ENCODE measurements around the gene SETBP1.
A peak's percentile ranks its signal among the peaks of the same experiment; 100 is the strongest.

SETBP1 gene

DNA sequence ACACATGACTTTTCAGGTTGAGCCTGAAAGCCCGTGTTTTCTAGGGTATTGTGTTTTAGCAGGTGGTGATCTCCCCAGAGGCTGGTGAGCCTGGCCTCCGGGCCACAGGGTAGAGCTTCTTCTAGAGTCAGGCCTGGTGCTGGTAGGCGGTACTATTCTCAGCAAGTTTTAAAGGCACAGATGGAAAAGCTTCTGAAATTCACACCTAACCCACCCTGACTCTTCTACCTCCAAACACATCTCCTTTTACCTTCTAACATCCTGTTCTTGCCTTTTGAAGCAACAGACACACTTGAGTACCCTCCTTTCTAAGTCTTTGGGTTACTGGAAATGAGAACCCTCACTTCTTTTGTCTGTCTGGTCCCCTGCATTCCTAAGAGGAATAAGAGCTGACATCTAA lies 191.1 kb downstream of the SETBP1 start:
- H3K4me1 ChIP-seq (ENCODE audit: control insufficient read depth, insufficient read depth, low read length): 0 out of 2 replicates have a peak, but pooled peaks cover 7% of the 10 kb centered on the region

DNA sequence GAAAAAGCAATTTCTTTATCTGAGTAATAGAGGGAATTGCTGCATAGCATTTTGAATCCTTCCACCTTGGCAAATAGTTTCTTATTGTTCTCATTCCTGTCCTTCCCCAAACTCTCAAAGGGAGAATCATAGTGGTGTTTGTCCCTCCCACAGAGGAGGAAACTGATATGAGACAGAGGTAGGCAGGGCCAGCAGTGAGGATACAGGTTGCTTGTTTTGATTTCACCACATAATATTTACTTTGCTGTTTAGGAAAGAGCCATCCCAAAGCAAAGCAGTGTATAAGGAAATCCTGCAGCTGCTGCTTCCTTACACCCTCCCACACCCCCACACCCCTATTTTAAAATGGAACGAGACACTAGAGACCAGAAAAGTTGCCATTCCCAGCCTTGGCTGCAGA lies 195.3 kb downstream of the SETBP1 start:
- Histone ChIP-seq H3K9me3 (ENCODE audit: control insufficient read depth, insufficient read depth, low read length) (no peaks in the 10 kb centered on the region), H3K4me1 (ENCODE audit: control insufficient read depth, insufficient read depth, low read length) (no peaks in the 10 kb centered on the region), H3K36me3 (ENCODE audit: control insufficient read depth, insufficient read depth, low read length) (no peaks in the 10 kb centered on the region)

More for the DNA sequence above, 191.1 kb downstream of the SETBP1 start:
- H3K27me3 ChIP-seq (ENCODE audit: control insufficient read depth, insufficient read depth, low read length): no peaks in the 10 kb centered on the region
- no peaks in the 10 kb centered on the region for H3K9me3 ChIP-seq (ENCODE audit: control insufficient read depth, insufficient read depth, low read length)
- H3K9ac ChIP-seq (ENCODE audit: low read depth, low read length): no peak overlapping the region
- no peak overlapping the region for H3K4me3 ChIP-seq (ENCODE audit: low read depth, low read length)
- no peak overlapping the region for H3K27ac ChIP-seq (ENCODE audit: low read depth, low read length)
- no peaks in the 10 kb centered on the region for H3K36me3 ChIP-seq (ENCODE audit: control insufficient read depth, insufficient read depth, low read length)

GRCh38 chr18:44876755-44877154 lies 196.1 kb downstream of the SETBP1 start:
- Histone ChIP-seq H3K27me3 (ENCODE audit: control insufficient read depth, insufficient read depth, low read length) (no peaks in the 10 kb centered on the region), H3K4me3 (ENCODE audit: low read depth, low read length) (no peak overlapping the region), H3K9me3 (ENCODE audit: control insufficient read depth, insufficient read depth, low read length) (no peaks in the 10 kb centered on the region), H3K9ac (ENCODE audit: low read depth, low read length) (no peak overlapping the region), H3K27ac (ENCODE audit: low read depth, low read length) (no peak overlapping the region), H3K36me3 (ENCODE audit: control insufficient read depth, insufficient read depth, low read length) (no peaks in the 10 kb centered on the region), H3K4me1 (ENCODE audit: control insufficient read depth, insufficient read depth, low read length) (peaks cover 6% of the 10 kb centered on the region; the same call in 1 of the 2 replicates)

More for the DNA sequence above, 195.3 kb downstream of the SETBP1 start:
- H3K27ac ChIP-seq (ENCODE audit: low read depth, low read length): no peak overlapping the region
- no peak overlapping the region for H3K4me3 ChIP-seq (ENCODE audit: low read depth, low read length)
- no peaks in the 10 kb centered on the region for H3K27me3 ChIP-seq (ENCODE audit: control insufficient read depth, insufficient read depth, low read length)
- H3K9ac ChIP-seq (ENCODE audit: low read depth, low read length): no peak overlapping the region

DNA sequence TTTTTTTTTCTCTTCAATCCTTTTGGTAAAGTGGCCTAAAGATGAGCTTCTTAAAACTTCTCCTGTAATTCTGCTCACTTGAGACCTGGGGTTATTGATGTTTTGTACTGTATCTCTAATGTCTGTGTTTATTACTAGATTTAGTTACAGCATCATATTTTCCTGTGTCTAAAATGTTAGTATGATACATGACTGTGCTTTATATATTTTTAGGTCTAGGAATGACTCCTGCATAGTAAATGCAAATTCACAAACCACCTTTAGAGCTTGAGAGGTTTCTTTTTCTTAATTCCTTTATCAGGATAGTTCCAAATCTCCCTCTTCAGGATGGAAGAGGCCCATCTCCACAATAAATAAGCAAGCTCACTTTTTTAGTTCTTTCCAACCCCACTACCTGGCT lies 197.6 kb downstream of the SETBP1 start:
- no peaks in the 10 kb centered on the region for H3K27me3 ChIP-seq (ENCODE audit: control insufficient read depth, insufficient read depth, low read length)
- no peak overlapping the region for H3K4me3 ChIP-seq (ENCODE audit: low read depth, low read length)
- H3K4me1 ChIP-seq (ENCODE audit: control insufficient read depth, insufficient read depth, low read length): peaks cover 14% of the 10 kb centered on the region
- no peak overlapping the region for H3K9ac ChIP-seq (ENCODE audit: low read depth, low read length)
- H3K9me3 ChIP-seq (ENCODE audit: control insufficient read depth, insufficient read depth, low read length): no peaks in the 10 kb centered on the region
- no peaks in the 10 kb centered on the region for H3K36me3 ChIP-seq (ENCODE audit: control insufficient read depth, insufficient read depth, low read length)
- no peak overlapping the region for H3K27ac ChIP-seq (ENCODE audit: low read depth, low read length)

- Histone ChIP-seq H3K9ac (ENCODE audit: low read depth, low read length) (no peak overlapping the region), H3K4me1 (ENCODE audit: control insufficient read depth, insufficient read depth, low read length) (peaks cover 14% of the 10 kb centered on the region), H3K9me3 (ENCODE audit: control insufficient read depth, insufficient read depth, low read length) (no peaks in the 10 kb centered on the region), H3K27ac (ENCODE audit: low read depth, low read length) (no peak overlapping the region), H3K4me3 (ENCODE audit: low read depth, low read length) (no peak overlapping the region), H3K27me3 (ENCODE audit: control insufficient read depth, insufficient read depth, low read length) (no peaks in the 10 kb centered on the region), H3K36me3 (ENCODE audit: control insufficient read depth, insufficient read depth, low read length) (no peaks in the 10 kb centered on the region)
Observed at GRCh38 chr18:44880170-44880569, 199.5 kb downstream of the SETBP1 start.

- Histone ChIP-seq H3K4me1 (ENCODE audit: control insufficient read depth, insufficient read depth, low read length) (peaks cover 14% of the 10 kb centered on the region), H3K4me3 (ENCODE audit: low read depth, low read length) (no peak overlapping the region), H3K27ac (ENCODE audit: low read depth, low read length) (no peak overlapping the region), H3K9ac (ENCODE audit: low read depth, low read length) (no peak overlapping the region), H3K27me3 (ENCODE audit: control insufficient read depth, insufficient read depth, low read length) (no peaks in the 10 kb centered on the region), H3K36me3 (ENCODE audit: control insufficient read depth, insufficient read depth, low read length) (no peaks in the 10 kb centered on the region), H3K9me3 (ENCODE audit: control insufficient read depth, insufficient read depth, low read length) (no peaks in the 10 kb centered on the region)
Observed at GRCh38 chr18:44881461-44882162, 200.9 kb downstream of the SETBP1 start.

DNA sequence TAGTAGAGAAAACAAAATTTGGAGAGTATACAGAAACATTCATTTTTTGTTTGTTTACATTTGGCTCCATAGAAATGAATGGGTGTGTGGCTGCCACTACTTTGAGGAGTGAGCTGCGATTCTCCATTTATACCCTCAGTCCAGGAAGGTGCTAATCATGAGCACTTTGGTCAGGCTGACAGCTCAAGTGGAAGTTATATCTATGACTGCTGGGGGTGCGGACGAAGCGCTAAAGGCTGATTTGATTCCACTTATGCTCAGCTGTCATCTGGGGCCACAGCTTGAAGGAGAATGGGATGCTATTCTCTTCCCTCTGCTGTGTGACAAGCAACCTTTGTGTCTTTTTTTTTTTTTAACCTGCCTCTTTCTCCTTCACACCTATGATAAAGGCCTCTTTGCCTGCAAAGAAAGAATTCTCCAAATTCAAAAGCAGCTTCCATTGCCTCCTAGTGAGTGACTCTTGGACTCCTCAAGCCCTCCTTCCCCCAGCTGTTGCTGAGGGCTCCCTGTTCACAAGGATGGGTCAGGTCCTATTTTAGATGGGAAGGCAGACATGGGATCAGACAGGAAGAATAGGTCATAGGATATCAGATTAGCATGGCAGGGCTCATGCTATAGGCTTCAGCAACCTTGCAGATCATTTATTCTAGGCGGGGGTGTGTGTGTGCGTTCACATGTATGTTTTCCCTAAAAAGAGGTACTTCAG lies 201.6 kb downstream of the SETBP1 start:
- Histone ChIP-seq H3K27me3 (ENCODE audit: control insufficient read depth, insufficient read depth, low read length) (no peaks in the 10 kb centered on the region), H3K4me1 (ENCODE audit: control insufficient read depth, insufficient read depth, low read length) (peaks cover 14% of the 10 kb centered on the region), H3K4me3 (ENCODE audit: low read depth, low read length) (no peak overlapping the region), H3K9me3 (ENCODE audit: control insufficient read depth, insufficient read depth, low read length) (no peaks in the 10 kb centered on the region), H3K9ac (ENCODE audit: low read depth, low read length) (no peak overlapping the region), H3K36me3 (ENCODE audit: control insufficient read depth, insufficient read depth, low read length) (no peaks in the 10 kb centered on the region), H3K27ac (ENCODE audit: low read depth, low read length) (no peak overlapping the region)

GRCh38 chr18:44883671-44884070 lies 203.0 kb downstream of the SETBP1 start:
- H3K9me3 ChIP-seq (ENCODE audit: control insufficient read depth, insufficient read depth, low read length): no peaks in the 10 kb centered on the region

DNA sequence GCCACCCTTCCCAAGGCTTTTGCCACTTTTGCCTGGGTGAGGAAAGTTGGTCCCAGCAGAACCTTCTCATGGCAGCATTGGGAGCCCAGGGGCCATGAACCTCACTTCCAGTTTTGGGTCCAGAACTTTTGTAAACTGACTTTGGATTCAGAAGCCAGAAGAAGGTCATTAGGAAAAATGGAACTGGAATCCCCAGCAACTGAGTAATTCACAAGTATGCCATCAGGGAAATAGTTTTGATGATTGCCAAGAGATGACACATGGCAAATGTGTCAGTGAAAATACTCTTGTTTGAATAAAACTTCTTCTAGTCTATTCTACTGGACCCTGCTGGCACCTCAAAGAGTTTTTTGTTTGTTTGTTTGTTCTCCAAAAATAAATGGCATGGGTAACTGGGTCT lies 203.7 kb downstream of the SETBP1 start:
- H3K36me3 ChIP-seq (ENCODE audit: control insufficient read depth, insufficient read depth, low read length): no peaks in the 10 kb centered on the region
- no peak overlapping the region for H3K9ac ChIP-seq (ENCODE audit: low read depth, low read length)
- H3K4me1 ChIP-seq (ENCODE audit: control insufficient read depth, insufficient read depth, low read length): peaks cover 14% of the 10 kb centered on the region
- no peaks in the 10 kb centered on the region for H3K9me3 ChIP-seq (ENCODE audit: control insufficient read depth, insufficient read depth, low read length)
- H3K4me3 ChIP-seq (ENCODE audit: low read depth, low read length): no peak overlapping the region
- H3K27ac ChIP-seq (ENCODE audit: low read depth, low read length): no peak overlapping the region
- H3K27me3 ChIP-seq (ENCODE audit: control insufficient read depth, insufficient read depth, low read length): no peaks in the 10 kb centered on the region

More at GRCh38 chr18:44883671-44884070, 203.0 kb downstream of the SETBP1 start:
- Histone ChIP-seq H3K4me3 (ENCODE audit: low read depth, low read length) (no peak overlapping the region), H3K9ac (ENCODE audit: low read depth, low read length) (no peak overlapping the region), H3K36me3 (ENCODE audit: control insufficient read depth, insufficient read depth, low read length) (no peaks in the 10 kb centered on the region), H3K27me3 (ENCODE audit: control insufficient read depth, insufficient read depth, low read length) (no peaks in the 10 kb centered on the region), H3K27ac (ENCODE audit: low read depth, low read length) (no peak overlapping the region), H3K4me1 (ENCODE audit: control insufficient read depth, insufficient read depth, low read length) (peaks cover 14% of the 10 kb centered on the region)

DNA sequence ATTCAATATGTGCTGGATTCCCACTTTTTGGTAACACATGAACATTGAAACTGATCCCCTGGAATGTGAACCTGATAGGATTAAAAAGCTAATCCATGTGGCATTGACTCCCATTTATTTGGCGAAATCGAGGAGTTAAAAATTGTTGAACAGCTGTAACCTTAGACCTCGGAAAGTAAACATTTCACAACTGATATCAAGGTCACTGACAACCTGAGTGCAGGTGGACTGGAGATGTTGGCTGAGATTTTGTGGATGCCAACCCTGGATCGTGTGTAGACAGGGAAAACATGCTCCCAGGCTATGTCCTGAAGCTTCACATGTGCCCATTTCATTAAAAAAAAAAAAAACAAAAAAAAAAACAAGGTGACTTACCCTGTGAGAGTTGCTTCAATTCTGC lies 204.8 kb downstream of the SETBP1 start:
- Histone ChIP-seq H3K36me3 (ENCODE audit: control insufficient read depth, insufficient read depth, low read length) (no peaks in the 10 kb centered on the region), H3K27me3 (ENCODE audit: control insufficient read depth, insufficient read depth, low read length) (no peaks in the 10 kb centered on the region), H3K27ac (ENCODE audit: low read depth, low read length) (no peak overlapping the region), H3K9me3 (ENCODE audit: control insufficient read depth, insufficient read depth, low read length) (0 out of 2 replicates have a peak, but pooled peaks cover under 1% of the 10 kb centered on the region), H3K4me1 (ENCODE audit: control insufficient read depth, insufficient read depth, low read length) (peaks cover 14% of the 10 kb centered on the region), H3K9ac (ENCODE audit: low read depth, low read length) (no peak overlapping the region), H3K4me3 (ENCODE audit: low read depth, low read length) (no peak overlapping the region)

DNA sequence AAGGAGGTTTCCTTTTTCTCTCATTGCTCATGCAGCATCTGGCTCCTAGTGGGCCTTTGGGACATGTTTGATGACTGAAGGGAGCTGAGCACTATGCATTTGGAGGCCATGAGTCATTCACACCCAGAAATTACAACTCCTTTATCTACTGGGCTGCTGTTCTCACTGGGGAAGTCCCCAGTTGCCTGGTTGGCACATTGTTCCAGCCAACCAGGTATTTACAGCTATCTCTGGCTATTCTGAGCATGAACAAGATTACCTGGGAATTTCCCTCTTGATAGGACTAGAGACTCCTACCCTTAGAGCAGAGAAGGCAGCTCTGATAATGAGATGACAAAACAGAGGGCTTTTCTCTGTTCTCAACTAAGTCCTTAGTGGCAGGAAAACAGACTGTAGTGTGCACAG lies 206.5 kb downstream of the SETBP1 start:
- no peak overlapping the region for H3K4me3 ChIP-seq (ENCODE audit: low read depth, low read length)
- peaks cover 4% of the 10 kb centered on the region; the same call in 1 of the 2 replicates for H3K4me1 ChIP-seq (ENCODE audit: control insufficient read depth, insufficient read depth, low read length)
- no peak overlapping the region for H3K9ac ChIP-seq (ENCODE audit: low read depth, low read length)
- H3K27me3 ChIP-seq (ENCODE audit: control insufficient read depth, insufficient read depth, low read length): no peaks in the 10 kb centered on the region
- peak overlapping the region; percentile 46 for H3K27ac ChIP-seq (ENCODE audit: low read depth, low read length)
- no peaks in the 10 kb centered on the region for H3K36me3 ChIP-seq (ENCODE audit: control insufficient read depth, insufficient read depth, low read length)
- H3K9me3 ChIP-seq (ENCODE audit: control insufficient read depth, insufficient read depth, low read length): peaks cover 13% of the 10 kb centered on the region; the same call in 1 of the 2 replicates

Measured in HUES48 (cell line).